ENCODE measurements around the gene GPR137B.

The GPR137B gene

DNA sequence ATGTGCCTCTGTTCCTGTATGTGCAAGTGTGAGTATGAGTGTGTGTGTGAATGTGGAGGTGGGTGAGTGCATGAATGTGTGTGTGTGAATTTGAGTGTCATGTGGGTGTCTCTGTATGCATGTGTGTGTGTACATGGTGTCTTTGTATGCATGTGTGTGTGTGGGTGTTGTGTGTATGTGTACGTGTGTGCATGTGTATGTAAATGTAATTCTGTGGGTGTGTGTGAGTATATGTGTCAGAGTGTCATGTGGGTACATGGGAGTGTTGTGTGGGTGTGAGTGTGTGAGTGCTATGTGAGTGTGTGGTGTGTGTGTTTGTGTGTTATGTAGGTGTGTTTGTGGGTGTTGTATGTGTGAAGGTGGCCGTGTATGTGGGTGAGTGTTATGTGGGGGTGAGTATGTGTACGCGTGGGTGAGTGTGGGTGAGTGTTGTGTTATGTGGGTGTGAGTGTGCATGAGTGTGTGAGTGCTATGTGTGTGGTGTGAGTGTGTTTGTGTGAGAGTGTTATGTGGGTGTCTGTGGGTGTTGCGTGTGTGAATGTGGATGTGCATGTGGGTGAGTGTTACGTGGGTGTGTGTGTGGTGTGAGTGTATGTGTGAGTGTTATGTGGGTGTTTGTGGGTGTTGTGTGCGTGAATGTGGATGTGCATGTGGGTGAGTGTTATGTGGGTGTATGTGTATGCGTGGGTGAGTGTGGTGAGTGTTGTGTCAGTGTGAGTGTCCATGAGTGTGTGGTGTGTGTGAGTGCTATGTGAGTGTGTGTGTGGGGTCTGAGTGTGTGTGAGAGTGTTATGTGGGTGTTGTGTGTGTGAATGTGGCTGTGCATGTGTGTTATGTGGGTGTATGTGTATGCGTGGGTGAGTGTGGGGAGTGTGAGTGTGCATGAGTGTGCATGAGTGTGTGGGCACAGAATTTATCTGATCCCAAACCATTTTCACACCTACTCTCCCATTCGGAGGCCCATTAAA lies 40.8 kb upstream of the GPR137B start (continued):
- TF ChIP-seq ZNF707 (tag by site-specific recombination; IDR thresholded peaks at IDR 0.05) (no peak), ZNF596 (tag by site-specific recombination; IDR thresholded peaks at IDR 0.05) (no peak), ZNF133 (tag by site-specific recombination; IDR thresholded peaks at IDR 0.05) (peak; percentile 30; the same call in 1 of the 2 replicates), ZNF112 (tag by site-specific recombination; IDR thresholded peaks at IDR 0.05) (no peak; the same call in 1 of the 2 replicates), PRDM1 (tag by site-specific recombination; IDR thresholded peaks at IDR 0.05) (no peak), ZBTB17 (tag by site-specific recombination; IDR thresholded peaks at IDR 0.05) (no peak), ZSCAN30 (tag by site-specific recombination; IDR thresholded peaks at IDR 0.05) (no peak), GLI2 (tag by site-specific recombination; IDR thresholded peaks at IDR 0.05; ENCODE audit: borderline replicate concordance, low read depth) (no peak), ZNF24 (tag by site-specific recombination; IDR thresholded peaks at IDR 0.05) (no peak), ZNF239 (tag by site-specific recombination; IDR thresholded peaks at IDR 0.05) (peak; percentile 51), ZNF350 (tag by site-specific recombination; IDR thresholded peaks at IDR 0.05) (no peak)
- TF ChIP-seq, protein P1, sequence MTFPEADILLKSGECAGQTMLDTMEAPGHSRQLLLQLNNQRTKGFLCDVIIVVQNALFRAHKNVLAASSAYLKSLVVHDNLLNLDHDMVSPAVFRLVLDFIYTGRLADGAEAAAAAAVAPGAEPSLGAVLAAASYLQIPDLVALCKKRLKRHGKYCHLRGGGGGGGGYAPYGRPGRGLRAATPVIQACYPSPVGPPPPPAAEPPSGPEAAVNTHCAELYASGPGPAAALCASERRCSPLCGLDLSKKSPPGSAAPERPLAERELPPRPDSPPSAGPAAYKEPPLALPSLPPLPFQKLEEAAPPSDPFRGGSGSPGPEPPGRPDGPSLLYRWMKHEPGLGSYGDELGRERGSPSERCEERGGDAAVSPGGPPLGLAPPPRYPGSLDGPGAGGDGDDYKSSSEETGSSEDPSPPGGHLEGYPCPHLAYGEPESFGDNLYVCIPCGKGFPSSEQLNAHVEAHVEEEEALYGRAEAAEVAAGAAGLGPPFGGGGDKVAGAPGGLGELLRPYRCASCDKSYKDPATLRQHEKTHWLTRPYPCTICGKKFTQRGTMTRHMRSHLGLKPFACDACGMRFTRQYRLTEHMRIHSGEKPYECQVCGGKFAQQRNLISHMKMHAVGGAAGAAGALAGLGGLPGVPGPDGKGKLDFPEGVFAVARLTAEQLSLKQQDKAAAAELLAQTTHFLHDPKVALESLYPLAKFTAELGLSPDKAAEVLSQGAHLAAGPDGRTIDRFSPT (tag by site-specific recombination; IDR thresholded peaks at IDR 0.05): no peak
- TF ChIP-seq, protein P2, sequence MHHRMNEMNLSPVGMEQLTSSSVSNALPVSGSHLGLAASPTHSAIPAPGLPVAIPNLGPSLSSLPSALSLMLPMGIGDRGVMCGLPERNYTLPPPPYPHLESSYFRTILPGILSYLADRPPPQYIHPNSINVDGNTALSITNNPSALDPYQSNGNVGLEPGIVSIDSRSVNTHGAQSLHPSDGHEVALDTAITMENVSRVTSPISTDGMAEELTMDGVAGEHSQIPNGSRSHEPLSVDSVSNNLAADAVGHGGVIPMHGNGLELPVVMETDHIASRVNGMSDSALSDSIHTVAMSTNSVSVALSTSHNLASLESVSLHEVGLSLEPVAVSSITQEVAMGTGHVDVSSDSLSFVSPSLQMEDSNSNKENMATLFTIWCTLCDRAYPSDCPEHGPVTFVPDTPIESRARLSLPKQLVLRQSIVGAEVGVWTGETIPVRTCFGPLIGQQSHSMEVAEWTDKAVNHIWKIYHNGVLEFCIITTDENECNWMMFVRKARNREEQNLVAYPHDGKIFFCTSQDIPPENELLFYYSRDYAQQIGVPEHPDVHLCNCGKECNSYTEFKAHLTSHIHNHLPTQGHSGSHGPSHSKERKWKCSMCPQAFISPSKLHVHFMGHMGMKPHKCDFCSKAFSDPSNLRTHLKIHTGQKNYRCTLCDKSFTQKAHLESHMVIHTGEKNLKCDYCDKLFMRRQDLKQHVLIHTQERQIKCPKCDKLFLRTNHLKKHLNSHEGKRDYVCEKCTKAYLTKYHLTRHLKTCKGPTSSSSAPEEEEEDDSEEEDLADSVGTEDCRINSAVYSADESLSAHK (tag by site-specific recombination; IDR thresholded peaks at IDR 0.05): no peak
- TF ChIP-seq, protein P3, sequence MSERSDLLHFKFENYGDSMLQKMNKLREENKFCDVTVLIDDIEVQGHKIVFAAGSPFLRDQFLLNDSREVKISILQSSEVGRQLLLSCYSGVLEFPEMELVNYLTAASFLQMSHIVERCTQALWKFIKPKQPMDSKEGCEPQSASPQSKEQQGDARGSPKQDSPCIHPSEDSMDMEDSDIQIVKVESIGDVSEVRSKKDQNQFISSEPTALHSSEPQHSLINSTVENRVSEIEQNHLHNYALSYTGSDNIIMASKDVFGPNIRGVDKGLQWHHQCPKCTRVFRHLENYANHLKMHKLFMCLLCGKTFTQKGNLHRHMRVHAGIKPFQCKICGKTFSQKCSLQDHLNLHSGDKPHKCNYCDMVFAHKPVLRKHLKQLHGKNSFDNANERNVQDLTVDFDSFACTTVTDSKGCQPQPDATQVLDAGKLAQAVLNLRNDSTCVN (tag by site-specific recombination; optimal IDR thresholded peaks at IDR 0.05): peak; percentile 26
- TF ChIP-seq, protein P4, sequence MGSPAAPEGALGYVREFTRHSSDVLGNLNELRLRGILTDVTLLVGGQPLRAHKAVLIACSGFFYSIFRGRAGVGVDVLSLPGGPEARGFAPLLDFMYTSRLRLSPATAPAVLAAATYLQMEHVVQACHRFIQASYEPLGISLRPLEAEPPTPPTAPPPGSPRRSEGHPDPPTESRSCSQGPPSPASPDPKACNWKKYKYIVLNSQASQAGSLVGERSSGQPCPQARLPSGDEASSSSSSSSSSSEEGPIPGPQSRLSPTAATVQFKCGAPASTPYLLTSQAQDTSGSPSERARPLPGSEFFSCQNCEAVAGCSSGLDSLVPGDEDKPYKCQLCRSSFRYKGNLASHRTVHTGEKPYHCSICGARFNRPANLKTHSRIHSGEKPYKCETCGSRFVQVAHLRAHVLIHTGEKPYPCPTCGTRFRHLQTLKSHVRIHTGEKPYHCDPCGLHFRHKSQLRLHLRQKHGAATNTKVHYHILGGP (tag by site-specific recombination; IDR thresholded peaks at IDR 0.05): peak; percentile 21; the same call in 1 of the 2 replicates

DNA sequence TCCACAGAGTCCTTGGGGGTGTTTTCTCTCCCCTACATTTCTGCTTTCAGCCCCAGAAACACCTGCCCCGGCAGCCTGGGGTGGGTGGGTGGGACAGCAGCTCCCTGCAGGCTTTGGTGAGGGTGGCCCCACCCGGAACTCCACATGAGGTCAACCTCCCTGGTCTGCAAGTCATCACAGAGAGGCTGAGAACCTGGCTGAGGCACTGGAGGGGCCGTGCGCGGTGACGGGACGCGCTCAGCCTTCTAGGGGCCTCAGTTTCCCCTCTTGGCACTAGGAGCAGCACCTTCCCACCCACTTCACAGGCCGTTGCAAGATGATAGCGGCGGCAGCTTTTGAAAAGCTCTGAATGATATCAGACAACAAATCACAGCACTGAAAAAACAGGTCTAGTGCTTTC lies 39.7 kb upstream of the GPR137B start:
- Histone ChIP-seq H3K9me3 (ENCODE audit: control insufficient read depth, insufficient read depth, low read depth, low read length) (no peaks in the 10 kb centered on the region), H3K36me3 (ENCODE audit: control insufficient read depth in 2 of 2, insufficient read depth in 1 of 2, low read length in 2 of 2) (no peaks in the 10 kb centered on the region), H3K4me3 (ENCODE audit: low read depth, low read length) (no peak overlapping the region), H3K27ac (ENCODE audit: extremely low read depth, low read depth, low read length) (no peak overlapping the region), H3K4me1 (ENCODE audit: control insufficient read depth, insufficient read depth, low read length) (no peaks in the 10 kb centered on the region)
- ChIA-PET CTCF (interaction anchor here (0.6 to 1.3 kb wide), 7 partner anchors 10 to 944 kb away, joined by 3 to 6 read pairs (median 3); no protein-coding TSS in a partner anchor), POLR2A (no interaction called here)
- TF ChIP-seq ZNF155 (tag by site-specific recombination; IDR thresholded peaks at IDR 0.05): no peak
- no peak for TF ChIP-seq ZNF416 (tag by site-specific recombination; IDR thresholded peaks at IDR 0.05)
- no peak for TF ChIP-seq ZNF624 (tag by site-specific recombination; IDR thresholded peaks at IDR 0.05)
- no peak for TF ChIP-seq ZNF311 (tag by site-specific recombination; IDR thresholded peaks at IDR 0.05; ENCODE audit: borderline replicate concordance)
- TF ChIP-seq ZNF791 (tag by site-specific recombination; IDR thresholded peaks at IDR 0.05): no peak
- TF ChIP-seq ZNF623 (tag by site-specific recombination; IDR thresholded peaks at IDR 0.05): no peak
- TF ChIP-seq, protein P1 (tag by site-specific recombination; IDR thresholded peaks at IDR 0.05): no peak
- no peak for TF ChIP-seq ZNF664 (tag by site-specific recombination; IDR thresholded peaks at IDR 0.05)
- TF ChIP-seq, protein P5, sequence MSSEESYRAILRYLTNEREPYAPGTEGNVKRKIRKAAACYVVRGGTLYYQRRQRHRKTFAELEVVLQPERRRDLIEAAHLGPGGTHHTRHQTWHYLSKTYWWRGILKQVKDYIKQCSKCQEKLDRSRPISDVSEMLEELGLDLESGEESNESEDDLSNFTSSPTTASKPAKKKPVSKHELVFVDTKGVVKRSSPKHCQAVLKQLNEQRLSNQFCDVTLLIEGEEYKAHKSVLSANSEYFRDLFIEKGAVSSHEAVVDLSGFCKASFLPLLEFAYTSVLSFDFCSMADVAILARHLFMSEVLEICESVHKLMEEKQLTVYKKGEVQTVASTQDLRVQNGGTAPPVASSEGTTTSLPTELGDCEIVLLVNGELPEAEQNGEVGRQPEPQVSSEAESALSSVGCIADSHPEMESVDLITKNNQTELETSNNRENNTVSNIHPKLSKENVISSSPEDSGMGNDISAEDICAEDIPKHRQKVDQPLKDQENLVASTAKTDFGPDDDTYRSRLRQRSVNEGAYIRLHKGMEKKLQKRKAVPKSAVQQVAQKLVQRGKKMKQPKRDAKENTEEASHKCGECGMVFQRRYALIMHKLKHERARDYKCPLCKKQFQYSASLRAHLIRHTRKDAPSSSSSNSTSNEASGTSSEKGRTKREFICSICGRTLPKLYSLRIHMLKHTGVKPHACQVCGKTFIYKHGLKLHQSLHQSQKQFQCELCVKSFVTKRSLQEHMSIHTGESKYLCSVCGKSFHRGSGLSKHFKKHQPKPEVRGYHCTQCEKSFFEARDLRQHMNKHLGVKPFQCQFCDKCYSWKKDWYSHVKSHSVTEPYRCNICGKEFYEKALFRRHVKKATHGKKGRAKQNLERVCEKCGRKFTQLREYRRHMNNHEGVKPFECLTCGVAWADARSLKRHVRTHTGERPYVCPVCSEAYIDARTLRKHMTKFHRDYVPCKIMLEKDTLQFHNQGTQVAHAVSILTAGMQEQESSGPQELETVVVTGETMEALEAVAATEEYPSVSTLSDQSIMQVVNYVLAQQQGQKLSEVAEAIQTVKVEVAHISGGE (tag by site-specific recombination; conservative IDR thresholded peaks at IDR 0.05; ENCODE audit: low read depth): no peak
